ENCODE data around the gene SHISA9. TPM values are rescaled to one million over a fixed set of nuclear protein-coding genes. Genes with fewer than 3 reads are reported as not detected.

The SHISA9 gene
- total RNA-seq, 4 donors from 2014 or later = 0.30 to 3.1 (median 0.66) TPM

GRCh38 chr16:13194766-13195165 is 293.4 kb downstream of the SHISA9 start:
- DNase-seq (ENCODE audit: low spot score in 2 of 2) = no peak
- 51 to 64% methylated on average over 2 of the region's 2 CpGs for WGBS, 2 donors
- H3K4me3 ChIP-seq (ENCODE audit: low read depth, poor library complexity, severe bottlenecking) = no peak overlapping the region
- TF ChIP-seq POLR2A (IDR thresholded peaks at IDR 0.05) (no peak), CTCF (IDR thresholded peaks at IDR 0.05) (no peak)
- intact Hi-C loops (cut with DNase I; ENCODE audit: low total_unique reads) = no loop called here

- intact Hi-C loops (cut with DNase I; ENCODE audit: low total_unique reads) = no loop called here
- DNase-seq (ENCODE audit: low spot score in 2 of 2) = no peak
- H3K4me3 ChIP-seq (ENCODE audit: low read depth, poor library complexity, severe bottlenecking) = no peak overlapping the region
- TF ChIP-seq CTCF (IDR thresholded peaks at IDR 0.05) (no peak), POLR2A (IDR thresholded peaks at IDR 0.05) (no peak)
Measured at GRCh38 chr16:13203725-13204124, 302.3 kb downstream of the SHISA9 start.

GRCh38 chr16:13205352-13205751 is 304.0 kb downstream of the SHISA9 start:
- TF ChIP-seq CTCF (IDR thresholded peaks at IDR 0.05) (no peak), POLR2A (IDR thresholded peaks at IDR 0.05) (no peak)
- H3K4me3 ChIP-seq (ENCODE audit: low read depth, poor library complexity, severe bottlenecking) = no peak overlapping the region
- intact Hi-C loops (cut with DNase I; ENCODE audit: low total_unique reads) = no loop called here
- no peak for DNase-seq (ENCODE audit: low spot score in 2 of 2)

GRCh38 chr16:13206606-13207005 is 305.2 kb downstream of the SHISA9 start:
- whole genome bisulfite sequencing, 2 donors = 68 to 75% methylated on average over 4 of the region's 4 CpGs
- intact Hi-C loops (cut with DNase I; ENCODE audit: low total_unique reads) = no loop called here

GRCh38 chr16:13207151-13207550 is 305.8 kb downstream of the SHISA9 start:
- no peak overlapping the region for H3K4me3 ChIP-seq (ENCODE audit: low read depth, poor library complexity, severe bottlenecking)
- intact Hi-C loops (cut with DNase I; ENCODE audit: low total_unique reads) = no loop called here
- TF ChIP-seq POLR2A (IDR thresholded peaks at IDR 0.05) = no peak
- TF ChIP-seq CTCF (IDR thresholded peaks at IDR 0.05) = no peak
- no peak for DNase-seq (ENCODE audit: low spot score in 2 of 2)
- 84 to 88% methylated on average over 5 of the region's 5 CpGs for WGBS, 2 donors

More at GRCh38 chr16:13206606-13207005, 305.2 kb downstream of the SHISA9 start:
- no peak overlapping the region for H3K4me3 ChIP-seq (ENCODE audit: low read depth, poor library complexity, severe bottlenecking)
- TF ChIP-seq CTCF (IDR thresholded peaks at IDR 0.05) = no peak
- TF ChIP-seq POLR2A (IDR thresholded peaks at IDR 0.05) = no peak
- no peak for DNase-seq (ENCODE audit: low spot score in 2 of 2)

- intact Hi-C loops (cut with DNase I; ENCODE audit: low total_unique reads) = no loop called here
- no peak overlapping the region for H3K4me3 ChIP-seq (ENCODE audit: low read depth, poor library complexity, severe bottlenecking)
- 65 to 70% methylated on average over 1 of the region's 1 CpG for WGBS, 2 donors
- no peak for TF ChIP-seq CTCF (IDR thresholded peaks at IDR 0.05)
- TF ChIP-seq POLR2A (IDR thresholded peaks at IDR 0.05) = no peak
- no peak for DNase-seq (ENCODE audit: low spot score in 2 of 2)
Measured at GRCh38 chr16:13223666-13224065, 322.3 kb downstream of the SHISA9 start.
